NB4 (cell line): Measurements from ENCODE around the gene SEC16B.

Source experiments
- CTCF ChIP-seq: IDR thresholded peaks from one replicate; pipeline ENCODE4 v1.5.1; 2012; ENCODE audit warnings: low read depth, low read length
- MYC ChIP-seq: IDR thresholded peaks from 2 replicates; pipeline ENCODE4 v1.6.1; 2011; ENCODE audit warnings: low read depth, low read length
- POLR2A ChIP-seq: IDR thresholded peaks from 2 replicates; pipeline ENCODE4 v1.6.1; 2011; ENCODE audit warnings: mild to moderate bottlenecking; ENCODE audit not compliant: insufficient read length; ENCODE audit errors: extremely low read depth

GRCh38 chr1:177948336-177948972, 21.4 kb downstream of the SEC16B start:
- peak; percentile 89 for TF ChIP-seq CTCF
- TF ChIP-seq POLR2A: no peak
- peak; percentile 60; the same call in 1 of the 2 replicates for TF ChIP-seq MYC
